ENCODE results near the gene GCH1.

GCH1 gene

GRCh38 chr14:54895683-54896082, 6.9 kb downstream of the GCH1 start:
- TF ChIP-seq CTCF (IDR thresholded peaks at IDR 0.05; ENCODE audit: insufficient read depth, low read length, poor library complexity, severe bottlenecking), result no peak
- no peak for DNase-seq (ENCODE audit: extremely low read depth, insufficient read length)
- Histone ChIP-seq H3K27me3 (replicated peaks; ENCODE audit: control insufficient read depth, insufficient read depth, low read length) (no peaks in the 10 kb centered on the region), H3K36me3 (ENCODE audit: control insufficient read depth, insufficient read depth, low read length) (no peaks in the 10 kb centered on the region), H3K4me3 (replicated peaks; ENCODE audit: low read depth, low read length) (no peak overlapping the region)

- no peak for TF ChIP-seq CTCF (IDR thresholded peaks at IDR 0.05; ENCODE audit: insufficient read depth, low read length, poor library complexity, severe bottlenecking)
- Histone ChIP-seq H3K4me3 (replicated peaks; ENCODE audit: low read depth, low read length) (no peak overlapping the region), H3K27me3 (replicated peaks; ENCODE audit: control insufficient read depth, insufficient read depth, low read length) (no peaks in the 10 kb centered on the region), H3K36me3 (ENCODE audit: control insufficient read depth, insufficient read depth, low read length) (no peaks in the 10 kb centered on the region)
- DNase-seq (ENCODE audit: extremely low read depth, insufficient read length), result no peak
Observed at GRCh38 chr14:54894995-54895394, 7.6 kb downstream of the GCH1 start.

GRCh38 chr14:54893151-54893760, 9.4 kb downstream of the GCH1 start:
- peak; percentile 71 for TF ChIP-seq CTCF (IDR thresholded peaks at IDR 0.05; ENCODE audit: insufficient read depth, low read length, poor library complexity, severe bottlenecking)
- peak; percentile 22 for DNase-seq (ENCODE audit: extremely low read depth, insufficient read length)
- Histone ChIP-seq H3K4me3 (replicated peaks; ENCODE audit: low read depth, low read length) (no peak overlapping the region), H3K36me3 (ENCODE audit: control insufficient read depth, insufficient read depth, low read length) (no peaks in the 10 kb centered on the region), H3K27me3 (replicated peaks; ENCODE audit: control insufficient read depth, insufficient read depth, low read length) (no peaks in the 10 kb centered on the region)

DNA sequence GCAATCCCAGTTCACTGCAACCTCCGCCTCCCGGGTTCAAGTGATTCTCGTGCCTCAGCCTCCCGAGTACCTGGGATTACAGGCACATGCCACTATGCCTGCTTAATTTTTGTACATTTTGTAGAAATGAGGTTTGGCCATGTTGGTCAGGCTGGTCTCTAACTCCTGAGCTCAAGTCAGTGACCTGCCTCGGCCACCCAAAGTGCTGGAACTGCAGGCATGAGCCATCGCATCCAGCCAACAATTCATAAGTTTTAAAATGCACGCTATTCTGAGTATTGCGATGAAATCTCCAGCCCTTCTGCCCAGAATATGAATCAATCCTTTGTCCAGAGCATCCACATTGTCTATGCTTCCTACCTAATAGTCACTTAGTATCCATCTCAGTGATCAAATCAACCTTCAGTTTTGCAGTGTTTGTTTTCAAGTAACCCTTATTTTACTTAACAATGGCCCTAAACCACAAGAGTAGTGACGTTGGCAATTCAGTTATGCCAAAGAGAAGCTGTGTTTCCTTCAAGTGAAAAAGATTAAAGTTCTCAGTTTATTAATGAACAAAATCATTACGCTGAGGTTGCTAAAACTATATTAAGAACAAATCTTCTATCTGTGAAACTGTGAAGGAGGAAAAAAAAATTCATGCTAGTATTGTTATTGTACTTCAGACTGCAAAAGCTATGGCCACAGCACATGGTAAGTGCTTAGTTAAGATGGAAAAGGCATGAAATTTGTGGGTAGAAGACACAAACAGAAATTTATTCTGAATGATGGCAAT, 11.0 kb downstream of the GCH1 start:
- Histone ChIP-seq H3K4me3 (replicated peaks; ENCODE audit: low read depth, low read length) (no peak overlapping the region), H3K27me3 (replicated peaks; ENCODE audit: control insufficient read depth, insufficient read depth, low read length) (no peaks in the 10 kb centered on the region), H3K36me3 (ENCODE audit: control insufficient read depth, insufficient read depth, low read length) (no peaks in the 10 kb centered on the region)
- DNase-seq (ENCODE audit: extremely low read depth, insufficient read length), result no peak
- no peak for TF ChIP-seq CTCF (IDR thresholded peaks at IDR 0.05; ENCODE audit: insufficient read depth, low read length, poor library complexity, severe bottlenecking)

- H3K36me3 ChIP-seq (ENCODE audit: control insufficient read depth, insufficient read depth, low read length), result no peaks in the 10 kb centered on the region
- DNase-seq (ENCODE audit: extremely low read depth, insufficient read length), result peak; percentile 27
- no peak overlapping the region for H3K4me3 ChIP-seq (replicated peaks; ENCODE audit: low read depth, low read length)
- no peaks in the 10 kb centered on the region for H3K27me3 ChIP-seq (replicated peaks; ENCODE audit: control insufficient read depth, insufficient read depth, low read length)
- TF ChIP-seq CTCF (IDR thresholded peaks at IDR 0.05; ENCODE audit: insufficient read depth, low read length, poor library complexity, severe bottlenecking), result no peak
Observed at GRCh38 chr14:54890788-54891187, 11.8 kb downstream of the GCH1 start.

All from GM06990 (cell line).